PC-9 (cell line): ENCODE measurements around the gene PAOX. TPM values are rescaled to one million over a fixed set of nuclear protein-coding genes. Genes with fewer than 3 reads are reported as not detected.

Source experiments
- BruUV-seq: library from RNA; stranded (reverse); fragments of 400-500 nt; replicated peaks from 2 replicates; lab custom pipeline; 2021; lab: Mats Ljungman, UMichigan
- CTCF ChIA-PET: fragments of 300-600 bp; sonication (Branson Sonifier 250); formaldehyde crosslinking; loops from one replicate; lab custom pipeline; 2022; ENCODE audit warnings: antibody characterized with exemption; lab: Charles Lee
- POLR2A ChIA-PET: fragments of 300-600 bp; sonication (Branson Sonifier 250); formaldehyde crosslinking; loops from one replicate; lab custom pipeline; 2022; ENCODE audit warnings: antibody characterized with exemption; ENCODE audit not compliant: unreplicated experiment; lab: Charles Lee
- DNase-seq, 2 experiments: peaks; one replicate each; pipeline versions ENCODE4 v3.0.0 to v3.0.0-alpha.2; 2015 to 2022; ENCODE audit warnings: mixed read lengths in 1 of 2
- H2AFZ ChIP-seq: fragments of 200-600 bp; sonication (generic); 2 replicates; pipeline ENCODE4 v1.8.1; 2017; ENCODE audit warnings: antibody characterized with exemption
- H3F3A ChIP-seq: fragments of 200-600 bp; sonication (generic); 2 replicates; pipeline ENCODE4 v1.8.1; 2017; ENCODE audit warnings: antibody characterized with exemption, mild to moderate bottlenecking, low read depth; ENCODE audit not compliant: insufficient read depth
- H3K27ac ChIP-seq: fragments of 200-600 bp; sonication (generic); 2 replicates; pipeline ENCODE4 v1.6.1; 2016; ENCODE audit warnings: mixed run types
- H3K27me3 ChIP-seq: fragments of 200-600 bp; sonication (generic); 2 replicates; pipeline ENCODE4 v1.6.1; 2016; ENCODE audit warnings: low read depth, mixed run types; ENCODE audit not compliant: insufficient read depth
- H3K36me3 ChIP-seq: fragments of 200-600 bp; sonication (generic); 2 replicates; pipeline ENCODE4 v1.6.1; 2016; ENCODE audit warnings: low read depth, mixed run types
- H3K4me1 ChIP-seq: fragments of 200-600 bp; sonication (generic); replicated peaks from 2 replicates; pipeline ENCODE4 v1.6.1; 2016; ENCODE audit warnings: mixed run types; ENCODE audit not compliant: insufficient read depth
- H3K4me2 ChIP-seq: fragments of 200-600 bp; sonication (generic); 2 replicates; pipeline ENCODE4 v1.6.1; 2017; ENCODE audit warnings: mixed run types
- H3K4me3 ChIP-seq: fragments of 200-600 bp; sonication (generic); 2 replicates; pipeline ENCODE4 v1.6.1; 2016; ENCODE audit warnings: mixed run types
- H3K79me2 ChIP-seq: fragments of 200-600 bp; sonication (generic); 2 replicates; pipeline ENCODE4 v1.6.1; 2017; ENCODE audit warnings: low read depth, mixed run types
- H3K9me2 ChIP-seq: fragments of 200-600 bp; sonication (generic); 2 replicates; pipeline ENCODE4 v1.8.1; 2017; ENCODE audit warnings: mild to moderate bottlenecking; ENCODE audit not compliant: insufficient read depth
- H3K9me3 ChIP-seq: fragments of 200-600 bp; sonication (generic); 2 replicates; pipeline ENCODE4 v1.8.1; 2016; ENCODE audit warnings: low read depth; ENCODE audit not compliant: insufficient read depth
- H4K20me1 ChIP-seq: fragments of 200-600 bp; sonication (generic); 2 replicates; pipeline ENCODE4 v1.8.1; 2017; ENCODE audit not compliant: insufficient read depth
- CTCF ChIP-seq: fragments of 200-600 bp; sonication (generic); conservative IDR thresholded peaks from 2 replicates; pipeline ENCODE4 v1.6.1; 2017; ENCODE audit warnings: mixed run types, antibody characterized with exemption, mild to moderate bottlenecking, moderate library complexity
- EZH2 ChIP-seq: fragments of 200-600 bp; sonication (generic); IDR thresholded peaks from 2 replicates; pipeline ENCODE4 v1.8.0; 2017; ENCODE audit warnings: antibody characterized with exemption, low read depth
- intact Hi-C: fragments of 100-400 bp; cut with micrococcal nuclease; formaldehyde crosslinking; loops from one replicate; pipeline ENCODE4 v1.10.0; 2022; ENCODE audit not compliant: unreplicated experiment
- total RNA-seq: library from RNA; stranded (reverse); gene quantifications from 2 replicates; pipeline ENCODE4 v1.2.3, GENCODE V29; 2021

Gene PAOX
- total RNA-seq, 1 experiment from 2014 or later: 5.7 TPM

GRCh38 chr10:133356549-133357284, 22.3 kb upstream of the PAOX start:
- intact Hi-C loops: no loop called here
- TSS peak; percentile 20 for BruUV-seq
- Histone ChIP-seq H3K4me1 (no peaks in the 10 kb centered on the region), H3K27me3 (no peaks in the 10 kb centered on the region), H3K4me2 (peak overlapping the region; percentile 82), H3K36me3 (no peaks in the 10 kb centered on the region), H3K4me3 (peak overlapping the region; percentile 63), H3K79me2 (no peaks in the 10 kb centered on the region), H3F3A (no peaks in the 10 kb centered on the region), H3K27ac (no peak overlapping the region), H3K9me2 (no peaks in the 10 kb centered on the region), H3K9me3 (no peaks in the 10 kb centered on the region), H2AFZ (peak overlapping the region; percentile 82), H4K20me1 (no peaks in the 10 kb centered on the region)
- ChIA-PET CTCF (no interaction called here), POLR2A (no interaction called here)
- TF ChIP-seq CTCF (no peak), EZH2 (no peak)
- DNase-seq: no peak

GRCh38 chr10:133357285-133358161, 21.5 kb upstream of the PAOX start, which contains the start of gene FUOM:
FUOM (minus strand) TSS chr10:133358019; CDS start chr10:133358007, 12 bp downstream.
- no TSS peak for BruUV-seq
- H3K4me1 ChIP-seq: no peaks in the 10 kb centered on the region
- no peak within 1 kb of the TSS for H3K27ac ChIP-seq

More at GRCh38 chr10:133357285-133358161, 21.5 kb upstream of the PAOX start, which contains the start of gene FUOM:
- no peaks in the 10 kb centered on the region for H3K9me3 ChIP-seq
- no peaks in the 10 kb centered on the region for H3K36me3 ChIP-seq
- H3F3A ChIP-seq: no peaks in the 10 kb centered on the region
- H2AFZ ChIP-seq: peak within 1 kb of the TSS; percentile 82
- ChIA-PET CTCF (no interaction called here), POLR2A (no interaction called here)
- H3K4me3 ChIP-seq: peak within 1 kb of the TSS; percentile 63
- peak in 1 of 2 experiments; percentile 41 for DNase-seq
- no peak for TF ChIP-seq CTCF
- TF ChIP-seq EZH2: no peak
- no peaks in the 10 kb centered on the region for H4K20me1 ChIP-seq
- no peaks in the 10 kb centered on the region for H3K27me3 ChIP-seq
- H3K79me2 ChIP-seq: no peaks in the 10 kb centered on the region
- intact Hi-C loops: no loop called here
- peak within 1 kb of the TSS; percentile 82 for H3K4me2 ChIP-seq
- H3K9me2 ChIP-seq: no peaks in the 10 kb centered on the region
